HG03135 (cell line): ENCODE data around the gene PLEKHM3.
"Not testable (repeated sequence)": the region's sequence is repeated elsewhere in the genome, so short reads cannot be mapped to it uniquely, and the experiment has no call there.

Experiments
- ATAC-seq: cut with Tn5 transposase; IDR thresholded peaks from one replicate; pipeline ENCODE4 v1.9.1; 2021; ENCODE audit warnings: mild to moderate bottlenecking, moderate library complexity; ENCODE audit not compliant: unreplicated experiment

Gene PLEKHM3

GRCh38 chr2:207952564-207953345 lies 72.6 kb downstream of the PLEKHM3 start:
- peak; percentile 67 for ATAC-seq

- ATAC-seq: no peak
These were observed 73.4 kb downstream of the PLEKHM3 start for GRCh38 chr2:207951734-207952470.

- no peak for ATAC-seq
These were observed 74.6 kb downstream of the PLEKHM3 start for GRCh38 chr2:207950761-207951114.

DNA sequence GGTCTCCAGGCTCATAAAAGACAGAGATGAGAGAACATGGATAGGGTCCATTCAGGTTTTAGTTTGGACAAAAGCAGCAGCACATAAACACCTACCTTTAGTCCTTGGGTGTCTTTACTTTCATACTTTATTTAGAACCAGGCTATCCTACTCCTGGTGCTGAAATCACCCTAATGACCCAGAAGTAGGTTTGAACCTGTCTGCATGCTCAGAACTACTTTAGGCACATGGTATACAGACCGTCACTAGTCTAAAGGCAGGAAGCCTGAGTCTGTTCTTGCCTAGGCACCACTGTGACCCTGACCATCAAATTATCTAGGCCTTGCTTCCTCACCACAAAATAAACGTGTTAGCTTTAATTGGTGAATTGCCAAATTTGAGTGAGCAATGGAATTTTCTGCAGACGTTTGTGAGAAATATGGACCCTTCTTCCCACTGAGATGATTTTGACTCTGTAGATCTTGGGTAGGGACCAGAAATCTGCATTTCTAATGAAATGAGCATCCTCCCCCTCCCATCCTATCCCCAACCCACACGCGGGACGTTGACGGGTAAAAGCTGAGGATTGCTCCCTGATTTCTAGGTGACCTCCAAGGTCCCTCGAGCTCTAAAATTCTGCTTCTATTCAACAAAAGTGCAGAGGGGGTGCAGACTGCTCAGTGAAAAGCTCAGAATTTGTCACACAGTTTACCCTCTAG lies 75.1 kb downstream of the PLEKHM3 start:
- ATAC-seq: no peak

GRCh38 chr2:207949245-207949644 lies 76.1 kb downstream of the PLEKHM3 start:
- not testable (repeated sequence) for ATAC-seq

DNA sequence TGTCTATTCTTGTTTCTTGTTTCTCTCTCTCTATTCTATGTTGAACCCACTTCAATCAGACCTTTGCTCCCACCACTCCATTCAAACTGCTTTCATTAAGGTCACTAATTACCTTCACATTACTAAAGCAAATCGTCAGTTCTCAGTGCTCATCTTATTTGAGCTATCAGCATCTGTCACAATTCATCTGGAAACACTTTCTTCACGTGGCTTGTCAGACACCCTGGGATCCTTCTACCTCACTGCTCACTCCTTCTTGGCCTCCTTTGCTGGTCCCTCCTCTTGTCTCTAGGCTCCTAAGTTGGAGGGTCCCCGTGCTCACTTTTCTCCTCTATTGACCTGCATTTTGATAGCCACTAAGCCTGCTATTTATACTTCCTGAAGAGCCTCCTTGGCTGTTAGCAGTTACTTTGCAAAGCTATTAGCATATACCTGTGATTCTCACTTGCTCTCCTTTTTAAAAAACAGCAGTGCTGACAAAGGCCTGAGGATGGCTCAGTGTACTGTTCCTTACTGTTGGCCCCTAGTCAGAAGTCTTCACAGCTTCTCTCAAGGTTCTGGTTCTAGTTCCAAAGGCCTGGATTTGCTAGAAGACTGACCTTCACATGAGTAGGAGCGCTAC lies 80.2 kb downstream of the PLEKHM3 start:
- ATAC-seq: no peak

GRCh38 chr2:207944334-207944733 lies 81.0 kb downstream of the PLEKHM3 start:
- no peak for ATAC-seq

DNA sequence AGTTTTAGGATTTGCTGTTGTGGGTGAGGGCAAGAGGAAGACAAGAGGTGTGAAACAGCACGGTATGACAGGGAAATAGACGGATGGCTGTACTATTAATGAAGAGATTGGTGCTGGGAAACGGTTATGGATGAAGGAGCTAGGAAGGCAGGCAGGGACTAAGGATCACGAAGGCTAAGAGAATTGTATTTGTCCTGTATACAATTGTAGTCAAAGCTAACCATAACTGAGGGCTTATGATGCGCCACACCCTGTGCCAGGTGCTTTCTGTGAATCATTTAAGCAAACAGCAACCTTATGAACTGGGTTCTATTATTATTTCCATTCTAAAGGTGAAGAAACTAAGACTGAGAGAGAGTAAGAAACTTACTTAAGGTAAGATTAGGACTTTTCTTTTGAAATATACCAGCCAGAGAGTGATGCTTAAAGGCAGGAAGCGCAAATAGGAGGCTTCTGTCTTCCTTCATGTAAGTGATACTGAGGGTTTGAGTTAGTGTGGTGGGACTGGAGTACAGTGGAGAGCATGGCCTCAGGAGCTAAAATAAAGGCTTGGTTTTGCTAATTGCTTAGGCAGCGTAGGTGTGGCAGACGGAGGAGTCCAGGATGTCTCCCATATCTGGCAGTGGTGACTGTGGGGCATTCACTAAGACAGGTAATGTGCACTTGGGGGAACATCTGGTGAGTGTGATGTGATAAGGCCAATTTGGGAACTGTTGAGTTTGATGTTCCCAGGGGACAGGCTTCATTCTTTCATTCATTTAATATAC lies 85.8 kb downstream of the PLEKHM3 start:
- ATAC-seq: no peak

DNA sequence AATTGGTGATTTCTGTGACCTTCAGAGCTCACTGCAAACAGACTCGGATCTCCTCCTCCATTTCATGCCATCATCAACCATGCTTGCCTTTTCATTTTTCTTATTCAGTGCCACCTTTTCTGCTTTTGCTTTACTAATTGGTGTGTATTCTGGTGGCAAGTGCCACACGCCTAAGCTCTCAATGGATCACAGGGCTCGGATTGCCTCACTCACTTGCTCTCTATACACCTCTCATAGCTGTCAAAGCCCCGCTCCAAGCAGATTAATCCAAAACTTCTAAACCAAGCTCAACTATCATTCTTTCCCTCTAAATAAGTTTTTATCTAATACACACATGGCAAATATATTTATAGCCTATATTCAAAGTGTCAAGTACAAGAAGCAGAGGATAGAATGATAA lies 86.4 kb downstream of the PLEKHM3 start:
- ATAC-seq: no peak

GRCh38 chr2:207938415-207938814 lies 86.9 kb downstream of the PLEKHM3 start:
- ATAC-seq: no peak

- ATAC-seq: no peak
These were observed 87.5 kb downstream of the PLEKHM3 start for GRCh38 chr2:207937823-207938222.

DNA sequence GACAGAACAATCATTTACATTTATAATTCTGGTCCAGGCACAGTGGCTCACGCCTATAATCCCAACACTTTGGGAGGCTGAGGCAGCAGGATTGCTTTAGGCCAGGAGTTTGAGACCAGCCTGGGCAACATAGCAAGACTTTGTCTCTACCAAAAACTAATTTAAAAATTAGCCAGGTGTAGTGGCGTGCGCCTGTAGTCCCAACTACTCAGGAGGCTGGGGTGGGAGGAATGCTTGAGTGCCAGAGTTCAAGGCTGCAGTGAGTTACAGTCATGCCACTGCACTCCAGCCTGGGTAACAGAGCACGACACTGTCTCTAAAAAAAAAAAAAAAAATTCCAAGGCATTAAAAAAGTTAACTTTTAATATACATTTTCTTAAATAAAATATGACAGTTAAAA lies 88.1 kb downstream of the PLEKHM3 start:
- no peak for ATAC-seq

- no peak for ATAC-seq
These were observed 88.9 kb downstream of the PLEKHM3 start for GRCh38 chr2:207936380-207936779.

DNA sequence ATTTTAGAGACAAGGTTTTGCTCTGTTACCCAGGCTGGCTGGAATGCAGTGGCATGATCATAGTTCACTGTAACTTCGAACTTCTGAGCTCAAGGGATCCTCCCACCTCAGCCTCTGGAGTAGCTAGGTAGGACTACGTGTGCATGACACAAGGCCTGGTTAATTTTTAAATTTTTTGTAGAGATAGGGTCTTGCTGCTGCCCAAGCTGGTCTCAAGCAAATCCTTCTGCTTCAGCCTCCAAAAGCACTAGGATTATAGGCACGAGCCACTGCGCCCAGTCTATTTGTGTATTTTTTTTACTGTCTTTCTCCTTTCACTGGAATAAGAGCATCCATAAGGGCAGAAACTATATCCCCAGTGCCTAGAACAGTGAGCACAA lies 89.3 kb downstream of the PLEKHM3 start:
- ATAC-seq: no peak

GRCh38 chr2:207935121-207935990 lies 90.0 kb downstream of the PLEKHM3 start:
- ATAC-seq: no peak

DNA sequence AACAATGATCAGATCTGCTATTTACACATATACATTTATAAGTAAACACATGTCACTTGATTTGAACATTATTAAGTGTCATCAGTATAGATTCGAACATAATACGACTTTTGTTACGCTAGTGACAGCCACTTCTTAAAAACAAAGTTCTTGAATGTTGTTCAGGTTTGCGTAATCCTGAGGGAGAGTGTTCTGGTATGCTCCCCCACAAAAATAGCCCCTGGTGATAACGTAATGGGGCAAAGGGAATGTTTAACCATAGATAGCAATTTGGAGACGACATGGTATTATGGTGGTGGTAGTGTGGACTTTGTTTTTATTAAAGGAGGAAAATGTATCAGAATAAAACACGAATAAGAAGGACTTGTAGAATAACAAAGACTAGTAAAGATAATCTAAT lies 90.6 kb downstream of the PLEKHM3 start:
- ATAC-seq: no peak

DNA sequence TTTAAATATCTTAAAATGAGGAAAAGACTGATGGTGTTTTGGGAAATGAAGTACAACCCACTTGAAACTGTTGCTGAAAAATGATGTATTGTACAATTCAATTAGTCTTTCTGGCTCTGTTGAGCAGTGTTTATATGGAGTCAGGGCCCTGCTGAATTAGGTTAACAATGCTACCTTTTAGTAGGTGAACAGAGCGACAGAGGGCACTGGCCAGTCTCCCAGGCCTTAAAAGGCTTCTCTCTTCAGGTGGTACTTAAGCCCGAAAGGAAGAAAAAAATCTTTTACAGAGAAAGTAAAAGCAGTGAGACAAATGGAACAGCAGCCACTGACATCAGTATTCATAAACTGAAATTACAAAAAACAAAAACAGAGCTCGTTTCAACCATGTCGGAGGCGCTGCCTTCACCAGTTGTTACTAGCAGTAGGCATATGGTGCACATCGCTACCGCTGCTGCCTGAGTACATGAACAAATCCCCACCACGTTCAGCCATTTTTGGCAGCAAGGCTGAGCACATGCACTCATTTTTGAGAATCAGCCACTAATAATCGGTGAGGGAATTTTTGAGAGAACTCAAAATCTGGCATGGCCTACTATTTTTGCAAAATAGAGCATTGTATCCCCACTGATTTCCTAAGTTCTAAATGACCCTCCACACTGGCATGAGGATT lies 91.8 kb downstream of the PLEKHM3 start:
- ATAC-seq: no peak

DNA sequence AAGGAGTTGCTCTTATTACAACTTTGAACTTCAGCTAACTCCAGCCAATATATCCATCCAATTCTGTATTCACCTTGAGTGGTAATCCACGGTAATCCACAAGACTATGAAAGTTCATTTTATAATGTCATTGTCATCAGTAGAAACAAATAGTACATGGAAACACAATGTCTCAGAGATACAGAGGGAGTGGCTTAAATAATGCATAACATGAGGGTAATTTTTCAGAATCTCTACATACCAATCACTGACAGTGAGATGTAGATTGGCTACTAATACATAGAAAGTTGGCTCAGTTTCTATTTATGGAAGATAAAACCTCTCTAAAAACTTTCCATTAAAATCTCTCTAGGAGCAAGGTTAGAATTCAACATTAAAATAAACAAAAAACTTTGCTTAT lies 93.2 kb downstream of the PLEKHM3 start:
- no peak for ATAC-seq

DNA sequence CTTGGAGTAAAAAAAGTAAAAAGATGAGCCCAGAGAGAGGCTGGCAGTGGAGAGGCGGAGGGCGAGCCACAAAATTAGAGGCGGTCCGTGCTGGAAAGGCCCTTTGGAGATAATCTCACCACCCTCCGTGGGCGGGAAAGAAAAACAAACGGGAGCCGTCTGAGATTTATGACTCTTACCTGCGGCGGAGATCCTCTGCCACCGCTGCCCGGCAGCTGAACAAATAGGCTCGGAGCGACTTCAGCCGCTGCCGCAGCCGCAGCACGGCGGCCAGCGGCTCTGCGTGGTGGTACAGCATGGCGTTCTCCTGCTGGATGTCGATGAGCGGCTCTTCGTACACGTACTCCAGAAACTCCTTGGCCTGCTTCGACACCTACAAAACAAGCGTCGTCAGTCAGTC lies 94.6 kb downstream of the PLEKHM3 start:
- no peak for ATAC-seq
